ENCODE results near the gene PTGES.

Gene PTGES

DNA sequence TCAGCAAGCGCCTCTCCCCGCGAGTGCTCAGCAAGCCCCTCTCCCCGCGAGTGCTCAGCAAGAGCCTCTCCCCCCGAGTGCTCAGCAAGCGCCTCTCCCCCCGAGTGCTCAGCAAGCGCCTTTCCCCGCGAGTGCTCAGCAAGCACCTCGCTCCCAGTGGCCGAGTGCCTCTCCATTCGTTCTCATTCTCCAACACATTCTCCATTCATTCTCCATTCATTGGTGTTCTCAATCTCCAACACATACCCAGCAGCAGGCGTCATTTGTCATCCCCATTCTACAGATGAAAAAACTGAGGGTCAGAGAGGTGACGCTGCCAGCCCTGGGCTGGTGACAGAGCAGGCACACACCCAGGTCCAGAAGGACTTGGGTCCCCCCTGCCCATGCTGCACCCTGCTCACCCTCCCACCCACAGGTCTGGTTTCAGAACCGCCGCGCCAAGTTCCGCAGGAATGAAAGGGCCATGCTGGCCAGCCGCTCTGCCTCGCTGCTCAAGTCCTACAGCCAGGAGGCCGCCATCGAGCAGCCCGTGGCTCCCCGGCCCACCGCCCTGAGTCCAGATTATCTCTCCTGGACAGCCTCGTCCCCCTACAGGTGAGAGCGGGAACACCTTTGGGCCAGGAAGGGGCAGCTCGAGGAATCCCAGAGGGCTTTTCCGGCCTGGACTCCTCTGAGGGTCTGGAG lies 32.5 kb downstream of the PTGES start:
- DNase-seq (ENCODE audit: low read depth in 1 of 2, low spot score in 1 of 2) = no peak

DNA sequence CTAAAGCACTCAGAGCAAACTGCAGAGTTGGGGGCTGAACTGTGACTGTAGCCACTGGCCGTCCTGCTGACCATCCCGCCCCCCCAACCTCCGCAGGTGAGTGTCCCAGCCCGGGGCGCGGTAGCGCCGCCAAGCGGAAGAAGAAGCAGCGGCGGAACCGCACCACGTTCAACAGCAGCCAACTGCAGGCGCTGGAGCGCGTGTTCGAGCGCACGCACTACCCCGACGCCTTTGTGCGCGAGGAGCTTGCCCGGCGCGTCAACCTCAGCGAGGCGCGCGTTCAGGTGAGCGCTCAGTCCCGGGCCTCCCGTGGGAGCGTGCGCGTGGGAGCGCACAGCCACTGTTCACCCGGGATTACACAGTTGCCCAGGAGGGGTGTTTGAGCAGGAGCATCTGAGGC lies 33.7 kb downstream of the PTGES start:
- DNase-seq (ENCODE audit: low read depth in 1 of 2, low spot score in 1 of 2) = no peak

DNA sequence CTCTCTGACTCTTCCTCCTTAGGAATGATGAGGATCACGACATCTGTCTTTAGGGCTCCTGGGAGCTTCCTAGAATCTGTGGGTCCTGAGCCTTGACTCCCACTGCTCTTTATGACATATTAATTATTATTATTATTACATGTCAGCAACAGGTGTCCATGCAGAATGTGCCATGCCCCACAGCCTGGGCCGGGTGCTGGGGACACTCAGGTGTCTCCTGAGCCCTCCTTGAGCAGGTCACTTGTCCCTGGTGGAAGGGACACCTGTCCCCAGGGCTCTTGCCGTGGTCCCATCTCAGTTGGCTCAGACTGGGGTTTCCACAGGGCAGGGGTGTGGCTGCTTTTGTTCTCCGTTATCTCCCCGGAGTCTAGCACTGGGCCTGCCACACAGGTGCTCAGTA lies 34.2 kb downstream of the PTGES start:
- DNase-seq (ENCODE audit: low read depth in 1 of 2, low spot score in 1 of 2) = no peak

DNA sequence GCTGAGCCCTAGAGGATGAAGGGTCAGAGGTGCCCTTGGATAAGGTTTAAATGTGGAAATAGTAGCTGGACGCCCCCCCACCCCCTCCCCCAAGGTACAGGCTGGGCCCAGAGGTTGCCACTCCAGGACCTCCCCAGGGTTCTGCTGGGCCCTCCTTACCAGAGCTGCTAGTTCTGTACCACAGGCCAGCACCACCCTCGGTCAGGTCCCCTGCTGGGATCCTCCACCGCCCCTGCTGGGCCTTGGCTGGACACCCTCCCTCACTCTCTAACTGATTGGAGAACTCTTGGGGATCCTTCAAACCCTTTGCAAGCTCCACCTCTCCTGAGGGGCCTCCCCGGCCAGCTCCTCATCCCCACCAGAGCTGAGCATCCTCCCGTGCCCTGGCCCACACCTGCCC lies 34.9 kb downstream of the PTGES start:
- no peak for DNase-seq (ENCODE audit: low read depth in 1 of 2, low spot score in 1 of 2)

DNA sequence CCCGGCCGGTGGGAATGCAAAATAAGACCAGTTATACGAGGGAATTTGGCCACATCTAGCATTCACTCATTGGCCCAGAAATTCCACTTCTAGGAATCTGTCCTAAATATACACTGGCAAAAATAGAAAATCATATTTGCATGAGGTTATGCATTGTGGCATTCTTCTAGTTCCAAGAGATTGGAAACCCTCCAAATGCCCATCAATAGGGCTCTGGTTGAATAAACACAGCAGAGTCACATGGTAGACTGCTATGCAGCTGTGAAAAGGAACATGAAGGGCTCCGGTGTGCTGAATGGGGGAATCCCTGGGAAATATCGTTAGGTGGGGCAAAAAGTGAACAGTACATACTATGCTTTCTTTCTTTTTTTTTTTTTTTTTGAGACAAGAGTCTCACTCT lies 36.8 kb downstream of the PTGES start:
- DNase-seq (ENCODE audit: low read depth in 1 of 2, low spot score in 1 of 2) = no peak

DNA sequence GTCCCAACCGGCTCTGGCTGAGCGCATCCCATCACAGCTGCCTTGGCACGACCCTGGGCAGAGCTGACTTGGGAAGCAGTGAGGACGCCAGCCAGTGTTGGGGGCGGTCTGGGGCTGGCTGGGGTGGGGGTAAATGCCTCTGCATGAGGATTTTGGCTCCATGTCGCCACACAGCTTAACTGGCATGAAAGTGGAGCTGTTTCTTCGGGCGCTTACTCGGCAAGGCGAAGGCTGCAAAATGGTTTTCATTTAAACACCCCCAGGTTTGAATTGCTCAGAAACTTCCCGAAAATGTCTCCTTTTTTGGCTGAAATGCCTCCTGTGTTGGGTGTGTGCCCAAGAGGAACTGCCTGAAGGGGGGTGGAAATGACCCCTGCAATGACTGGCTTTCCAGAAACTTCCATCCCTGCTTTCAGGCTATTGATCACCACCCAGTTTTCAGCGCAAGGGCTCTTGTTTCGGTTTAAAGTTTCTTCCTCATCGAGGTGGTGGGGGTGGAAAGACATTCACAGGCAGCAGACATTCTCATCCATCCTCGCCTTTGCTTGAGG lies 38.3 kb downstream of the PTGES start:
- no peak for DNase-seq (ENCODE audit: low read depth in 1 of 2, low spot score in 1 of 2)

DNA sequence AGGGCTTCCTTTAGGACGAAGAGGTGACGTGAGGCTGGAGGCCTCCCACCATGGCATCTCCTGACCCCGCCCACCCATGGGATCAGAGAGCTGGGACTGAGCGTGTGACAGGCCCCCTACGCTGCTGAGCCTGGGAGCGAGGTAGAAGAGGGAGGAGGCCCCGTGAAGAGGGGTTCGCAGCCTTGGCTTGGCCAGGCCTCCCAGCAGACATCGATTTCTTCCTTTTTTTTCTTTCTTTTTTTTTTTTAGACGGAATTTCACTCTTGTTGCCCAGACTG lies 39.5 kb downstream of the PTGES start:
- no peak for DNase-seq (ENCODE audit: low read depth in 1 of 2, low spot score in 1 of 2)

DNA sequence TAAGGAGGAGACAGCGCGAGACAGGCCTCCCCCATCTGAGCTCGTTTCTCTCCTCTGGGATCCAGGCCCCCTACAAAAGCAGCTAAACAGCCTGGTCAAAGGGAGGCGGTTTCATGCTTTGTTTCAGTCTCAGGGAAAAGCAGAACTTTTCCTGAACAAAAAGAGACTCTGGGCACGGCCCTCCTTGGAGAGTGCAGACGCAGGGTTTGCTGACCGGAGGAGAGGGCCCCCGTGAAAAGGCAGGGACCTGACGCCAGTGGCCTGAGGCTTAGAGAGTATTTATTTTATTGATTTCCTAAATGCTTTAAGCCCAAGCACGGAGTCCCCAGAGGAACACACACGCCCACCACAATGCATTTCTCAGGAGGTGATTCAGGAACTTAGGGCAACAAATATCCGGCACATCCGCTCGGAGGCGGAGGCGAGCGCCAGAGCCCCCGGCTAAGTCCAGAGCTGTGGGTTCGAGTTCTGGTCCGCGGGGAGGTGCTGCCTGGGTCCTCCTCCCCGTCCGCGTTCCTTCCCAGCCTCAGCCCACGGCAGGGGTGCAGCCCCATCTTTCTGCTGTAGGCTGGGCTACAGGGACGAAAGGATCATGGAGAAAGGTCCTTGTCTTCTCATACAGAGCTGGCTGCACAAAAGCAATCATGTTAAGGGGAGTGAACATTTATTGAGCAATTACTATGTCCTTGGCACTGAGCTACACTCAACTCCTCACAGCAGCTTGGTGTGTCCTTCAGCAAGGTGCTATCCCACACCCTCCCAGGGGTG lies 40.0 kb downstream of the PTGES start:
- DNase-seq (ENCODE audit: low read depth in 1 of 2, low spot score in 1 of 2) = no peak

DNA sequence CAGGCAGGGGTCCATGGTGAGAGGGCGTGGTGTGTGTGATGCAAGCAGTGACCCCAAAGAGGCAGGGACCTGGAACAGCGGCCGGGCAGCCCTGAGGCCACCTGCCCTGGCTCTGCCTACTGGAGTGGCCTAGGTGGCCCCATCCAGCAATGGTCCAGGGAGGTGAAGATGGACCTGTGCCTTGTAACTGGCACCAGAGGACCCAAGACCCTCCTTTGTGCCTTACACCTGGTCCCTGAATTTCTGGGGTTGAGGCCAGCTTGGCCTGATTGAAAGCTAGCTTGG lies 42.7 kb downstream of the PTGES start:
- no peak for DNase-seq (ENCODE audit: low read depth in 1 of 2, low spot score in 1 of 2)

DNA sequence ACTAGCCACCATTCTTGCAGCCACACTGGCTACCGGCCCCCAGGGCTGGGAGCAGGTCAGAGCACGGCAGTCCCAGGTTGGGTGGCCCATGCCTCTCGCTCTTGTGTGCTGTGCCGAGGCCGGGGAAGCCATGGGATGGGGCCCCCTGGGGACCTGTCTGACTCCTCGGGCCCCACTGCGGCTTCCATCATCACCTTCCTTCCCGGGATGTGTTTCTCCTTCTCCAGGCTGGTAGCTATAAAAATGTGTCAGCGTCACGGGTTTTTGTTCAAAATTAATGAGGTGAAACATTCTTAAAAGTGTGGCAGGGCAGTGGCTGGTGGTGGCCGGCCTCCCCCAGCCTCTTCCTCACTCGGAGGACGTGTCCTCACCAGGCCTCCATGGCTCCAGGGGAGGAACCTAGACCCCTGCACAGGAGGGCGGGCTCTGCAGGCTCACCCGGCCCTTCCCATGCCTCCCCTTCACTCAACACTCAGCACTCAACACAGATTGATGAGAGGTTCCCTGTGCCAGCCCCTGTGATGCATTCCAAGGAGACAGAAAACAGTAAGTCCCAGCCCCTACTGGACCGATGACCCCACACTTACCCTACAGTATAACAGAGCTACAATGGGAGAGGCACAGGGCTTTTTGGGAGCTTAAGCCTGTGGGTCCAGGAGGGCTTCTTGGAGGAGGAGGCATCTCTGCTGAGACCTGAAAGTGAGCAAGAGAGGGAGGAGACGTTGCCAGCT lies 43.2 kb downstream of the PTGES start:
- no peak for DNase-seq (ENCODE audit: low read depth in 1 of 2, low spot score in 1 of 2)

DNA sequence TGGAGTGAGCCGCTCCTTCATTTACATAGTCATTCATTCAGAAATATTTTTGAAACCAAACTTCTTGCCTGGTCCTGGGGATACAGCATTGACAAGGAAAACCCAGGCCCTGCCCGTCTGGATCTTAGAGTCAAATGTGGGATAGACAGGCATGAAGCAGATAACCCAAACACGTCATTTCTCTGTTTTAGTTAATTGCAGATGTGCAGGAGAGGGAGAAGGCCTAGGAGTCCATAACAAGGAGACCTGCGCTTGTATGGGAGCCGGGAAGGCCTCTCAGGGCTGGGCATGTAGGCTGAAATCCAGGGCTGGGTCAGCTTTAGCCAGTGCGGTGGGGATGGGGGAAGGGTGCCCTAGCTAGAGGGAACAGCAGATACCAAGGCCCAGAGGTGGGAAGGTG lies 44.0 kb downstream of the PTGES start:
- DNase-seq (ENCODE audit: low read depth in 1 of 2, low spot score in 1 of 2) = no peak

DNA sequence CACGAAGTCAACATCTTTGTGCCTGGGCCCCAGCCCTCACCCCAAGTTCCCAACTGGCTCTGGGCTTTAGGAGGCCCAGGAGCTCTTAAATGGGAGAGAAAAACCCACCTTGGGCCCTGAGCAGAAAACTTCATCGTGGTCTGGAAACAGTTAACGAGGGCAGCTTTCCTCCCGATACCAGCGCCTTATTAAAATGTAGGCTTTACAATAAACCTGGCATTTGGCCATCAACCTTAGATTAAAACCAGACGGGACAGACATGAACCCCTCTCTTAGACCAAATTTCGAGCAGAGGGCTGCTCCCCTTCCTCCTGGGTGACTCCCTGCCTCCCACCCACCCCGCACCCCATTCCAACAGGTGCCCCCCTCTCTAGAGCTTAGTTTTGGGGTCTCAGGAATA lies 48.0 kb downstream of the PTGES start:
- DNase-seq (ENCODE audit: low read depth in 1 of 2, low spot score in 1 of 2) = no peak

DNA sequence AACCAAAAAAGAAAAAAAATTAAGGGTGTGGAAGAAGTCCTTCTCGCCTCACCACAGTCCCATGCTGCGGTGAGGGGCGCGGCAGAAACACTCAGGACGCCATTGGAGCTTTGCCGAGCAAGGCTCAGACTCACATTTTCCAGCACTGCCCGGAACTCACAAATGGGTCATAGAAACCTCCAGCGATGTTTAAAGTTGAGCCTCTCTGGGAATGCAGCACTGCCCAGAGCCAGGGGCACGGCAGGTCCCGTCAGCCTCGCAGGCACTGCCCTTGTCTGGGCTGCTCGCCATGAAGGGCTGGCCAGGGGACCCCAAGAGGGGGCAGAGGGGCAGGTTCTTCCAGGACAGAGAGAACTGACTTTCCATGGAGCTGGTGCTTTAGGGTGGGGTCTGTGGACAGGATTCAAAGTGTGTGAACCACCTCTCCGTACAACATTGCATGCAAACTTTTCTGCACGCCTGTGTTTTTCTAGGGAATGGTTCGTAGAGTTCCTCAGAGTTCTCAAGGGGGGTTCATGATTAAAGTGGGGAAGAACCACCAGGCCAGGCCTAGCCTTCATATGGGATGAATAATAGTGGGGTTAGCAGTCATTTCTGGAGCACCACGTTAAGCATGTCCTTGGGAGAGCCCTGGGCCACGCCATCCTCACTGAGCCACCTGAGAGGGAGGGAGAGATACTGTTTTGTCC lies 49.0 kb downstream of the PTGES start:
- no peak for DNase-seq (ENCODE audit: low read depth in 1 of 2, low spot score in 1 of 2)

DNA sequence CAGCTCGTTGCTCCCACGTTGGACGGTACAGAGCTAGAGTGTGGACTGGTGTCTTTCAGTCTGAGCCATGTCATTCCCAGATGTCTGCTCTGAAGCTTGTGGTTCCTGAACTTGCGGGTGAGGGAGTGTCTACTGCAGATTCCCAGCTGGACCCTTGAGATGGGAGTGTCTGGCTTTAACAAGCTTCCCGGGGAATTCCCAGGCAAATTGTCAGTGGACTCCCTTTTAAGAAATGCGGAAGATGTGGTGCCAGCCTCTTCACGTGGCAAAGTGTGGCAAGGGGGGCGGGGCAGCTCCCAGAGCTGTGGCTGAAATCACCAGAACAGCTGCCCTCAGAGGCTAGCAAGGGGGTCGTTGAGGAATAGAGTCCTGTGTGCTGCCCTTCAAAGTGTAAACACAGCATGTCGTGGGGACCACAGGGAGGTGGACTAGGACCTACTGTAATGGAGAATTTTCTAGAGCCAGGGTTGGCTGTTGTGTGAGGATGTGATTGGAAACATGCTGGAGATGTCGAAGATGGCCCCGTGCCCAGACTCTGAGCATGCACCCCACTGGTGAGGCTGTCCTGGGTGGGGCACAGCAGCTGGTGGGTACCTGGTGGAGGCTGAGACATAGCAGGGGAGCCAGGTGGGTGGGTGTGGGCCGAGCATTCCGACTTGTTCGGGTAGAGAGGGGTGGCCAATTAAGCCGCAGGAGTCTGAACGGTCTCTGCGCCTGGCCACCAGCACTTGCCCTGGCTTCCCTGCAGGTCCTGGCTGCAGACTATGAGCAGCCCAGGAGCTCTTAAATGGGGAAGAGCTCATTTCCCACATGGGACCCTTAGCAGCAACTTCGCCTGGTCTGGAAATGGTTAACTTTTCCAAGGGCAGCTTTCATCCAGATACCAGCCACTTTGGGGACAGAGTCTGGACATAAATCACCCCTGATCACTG lies 50.0 kb downstream of the PTGES start:
- DNase-seq (ENCODE audit: low read depth in 1 of 2, low spot score in 1 of 2) = no peak

DNA sequence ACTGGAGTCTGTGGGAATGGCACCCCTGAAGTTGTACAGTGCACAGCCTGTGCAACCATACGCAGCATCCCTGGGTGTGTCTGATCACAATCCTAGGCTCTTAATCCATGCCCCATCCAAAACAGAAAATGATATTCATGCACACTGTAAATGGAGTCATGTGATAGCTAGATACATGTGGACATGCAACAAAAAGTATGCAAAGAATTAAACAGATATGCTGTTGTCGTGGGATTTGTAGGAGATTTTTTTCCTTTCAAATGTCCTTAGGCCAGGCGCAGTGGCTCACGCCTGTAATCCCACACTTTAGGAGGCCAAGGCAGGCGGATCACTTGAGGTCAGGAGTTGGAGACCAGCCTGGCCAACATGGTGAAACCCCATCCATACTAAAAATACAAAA lies 51.3 kb downstream of the PTGES start:
- no peak for DNase-seq (ENCODE audit: low read depth in 1 of 2, low spot score in 1 of 2)

DNA sequence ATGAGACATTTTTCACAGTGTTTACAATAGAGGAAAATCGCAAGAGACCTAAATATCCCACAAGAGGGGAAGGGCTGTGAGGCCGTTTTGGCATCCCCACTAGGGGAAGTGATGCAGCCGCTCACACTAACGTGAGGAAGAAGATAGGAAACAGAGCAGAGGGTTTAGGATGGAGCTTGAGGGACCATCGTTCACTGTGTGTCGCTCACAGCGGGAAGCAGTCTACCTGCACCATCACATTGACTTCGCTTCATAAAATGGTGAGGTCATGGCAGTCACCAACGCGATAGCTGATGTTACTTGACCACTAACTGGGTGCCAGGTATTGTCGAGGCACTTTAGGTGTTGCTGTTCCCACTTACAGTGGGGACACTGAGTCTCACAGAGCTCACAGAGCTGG lies 51.8 kb downstream of the PTGES start:
- no peak for DNase-seq (ENCODE audit: low read depth in 1 of 2, low spot score in 1 of 2)

DNA sequence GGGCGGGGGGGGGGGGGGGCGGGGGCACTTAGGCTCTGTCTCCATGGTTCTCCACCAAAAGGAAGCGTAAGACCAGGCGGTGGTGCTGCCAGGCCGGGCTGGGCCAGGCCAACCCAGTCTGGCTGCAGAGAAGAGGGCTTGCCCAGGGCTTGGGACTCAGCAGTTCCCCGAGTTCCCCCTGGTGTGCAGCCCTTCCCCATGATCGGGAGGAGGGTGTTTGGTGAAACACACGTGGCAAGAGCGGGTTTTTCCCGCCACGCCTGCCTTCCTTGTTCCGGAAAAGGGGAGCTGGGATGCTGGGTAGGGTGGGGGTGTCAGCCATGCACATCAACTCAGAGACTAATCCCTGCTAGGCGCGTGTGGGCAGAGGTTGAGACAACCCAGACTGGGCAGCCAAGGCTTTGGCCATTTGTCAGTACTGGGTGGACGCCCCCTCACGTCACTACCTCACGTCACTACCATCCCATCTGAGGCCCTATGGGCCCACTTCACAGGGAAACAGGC lies 54.5 kb downstream of the PTGES start:
- no peak for DNase-seq (ENCODE audit: low read depth in 1 of 2, low spot score in 1 of 2)

DNA sequence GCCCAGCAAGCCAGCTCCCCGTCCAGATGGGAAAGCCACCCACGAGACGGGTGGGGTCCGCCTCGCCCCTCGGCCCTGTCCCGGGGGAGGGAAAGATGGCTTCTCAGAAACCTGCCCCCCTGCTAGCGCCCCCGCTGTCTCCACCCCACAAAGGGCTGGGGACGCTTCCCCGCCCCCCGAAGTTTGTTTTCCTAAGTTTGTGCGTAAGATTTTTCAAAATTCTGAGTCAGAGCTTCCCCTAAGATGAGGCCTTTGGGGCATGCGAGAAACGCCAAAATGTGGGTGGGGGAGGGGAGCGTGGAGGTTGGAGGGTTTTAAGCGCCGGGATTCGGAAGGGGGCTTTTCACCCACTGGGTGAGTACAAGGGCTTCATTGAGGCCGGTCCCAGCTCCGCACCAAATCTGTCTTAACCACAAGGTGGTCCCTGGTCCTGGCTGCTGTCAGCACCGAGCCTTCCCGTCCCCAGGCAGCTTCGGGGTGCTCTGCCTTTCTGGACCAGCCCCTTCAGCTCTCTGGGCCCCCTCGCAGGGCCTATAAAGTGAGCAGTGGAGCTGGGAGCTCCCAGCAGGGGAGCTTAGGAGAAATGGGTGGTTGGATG lies 55.1 kb downstream of the PTGES start:
- DNase-seq (ENCODE audit: low read depth in 1 of 2, low spot score in 1 of 2) = peak in 1 of 2 donors; percentile 52

DNA sequence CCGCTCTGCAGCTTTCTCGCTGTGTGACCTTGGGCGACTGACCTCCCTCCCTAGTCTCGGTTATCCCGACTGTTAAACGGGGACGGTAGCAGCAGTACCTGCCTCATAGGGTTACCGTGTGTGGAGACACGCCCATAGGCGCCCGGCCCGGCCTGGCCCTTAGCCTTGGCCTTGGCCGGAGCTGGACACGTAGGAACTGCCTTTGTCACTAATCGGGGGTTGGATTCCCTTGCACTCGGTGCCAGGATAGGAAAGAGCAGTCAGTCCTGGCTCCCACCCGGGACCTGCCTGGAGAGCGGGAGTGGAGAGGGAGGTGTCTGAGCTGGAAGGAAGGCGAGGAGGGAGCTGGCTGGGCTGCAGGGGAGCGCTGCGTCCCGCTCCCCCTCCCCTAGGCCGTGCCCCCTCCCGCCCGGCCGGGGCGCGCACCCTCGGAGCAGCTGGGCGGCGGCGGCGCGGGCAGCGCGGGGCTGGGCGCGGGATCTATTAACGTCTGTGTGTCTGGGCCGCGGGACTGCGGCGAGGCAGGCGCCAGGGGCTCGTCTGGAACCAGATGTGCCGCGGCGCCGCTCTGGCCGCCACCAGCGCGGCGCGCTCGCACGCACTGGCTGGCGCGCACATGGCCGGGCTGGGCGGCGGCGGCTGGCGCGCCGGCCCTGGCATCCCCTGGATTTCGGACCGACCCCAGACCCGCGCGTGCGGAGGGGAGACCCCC lies 55.7 kb downstream of the PTGES start:
- DNase-seq (ENCODE audit: low read depth in 1 of 2, low spot score in 1 of 2) = no peak

DNA sequence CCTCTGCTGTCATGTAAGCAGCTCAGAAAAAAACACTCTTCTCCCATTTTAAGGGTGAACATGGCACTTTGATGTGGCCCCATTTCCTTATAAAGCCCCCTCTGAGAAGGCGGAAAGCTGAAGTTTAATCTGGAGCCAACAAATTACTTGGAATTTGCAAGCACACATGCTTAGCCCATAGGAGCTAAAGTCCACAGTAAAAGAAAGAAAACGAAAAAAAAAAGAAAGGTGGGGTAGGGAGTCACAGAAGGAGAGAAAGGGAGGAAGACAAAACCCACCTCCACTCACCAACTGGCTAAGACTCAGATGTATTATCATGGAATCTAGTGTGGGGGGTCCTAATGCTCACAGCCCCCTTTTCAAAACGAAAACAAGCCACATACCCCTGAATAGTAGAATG lies 57.0 kb downstream of the PTGES start:
- DNase-seq (ENCODE audit: low read depth in 1 of 2, low spot score in 1 of 2) = no peak

Data from stimulated activated CD4-positive, alpha-beta T cell treated with anti-CD3 and anti-CD28 coated beads, Interleukin-15, amount 100 ng/mL, for 1 hour (primary cell).